ENCODE results near the gene CDH13. TPM values are rescaled to one million over a fixed set of nuclear protein-coding genes. Genes with fewer than 3 reads are reported as not detected.
A peak's percentile ranks its signal among the peaks of the same experiment; 100 is the strongest.

The CDH13 gene
- total RNA-seq, 1 experiment from 2014 or later: 36.5 TPM

DNA sequence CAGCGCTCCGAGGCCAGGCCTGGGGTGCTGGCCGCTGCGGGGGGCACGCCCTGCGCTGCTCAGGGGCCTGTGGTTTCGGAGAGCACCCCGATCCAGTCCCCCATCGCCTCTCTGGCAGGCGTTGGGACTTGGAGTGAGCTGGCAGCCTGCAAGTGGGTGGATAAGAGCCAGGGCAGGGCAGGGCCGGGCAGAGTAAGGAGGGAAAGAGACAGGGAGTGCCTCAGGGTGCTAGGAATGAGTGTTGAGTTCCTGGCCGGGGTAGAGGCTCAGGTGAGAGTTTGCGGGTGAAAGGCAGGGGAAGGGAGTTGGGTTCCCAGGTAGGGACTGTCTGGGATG lies 1.3 kb downstream of the CDH13 start:
- peak; percentile 80 for DNase-seq (ENCODE audit: low read depth)

DNA sequence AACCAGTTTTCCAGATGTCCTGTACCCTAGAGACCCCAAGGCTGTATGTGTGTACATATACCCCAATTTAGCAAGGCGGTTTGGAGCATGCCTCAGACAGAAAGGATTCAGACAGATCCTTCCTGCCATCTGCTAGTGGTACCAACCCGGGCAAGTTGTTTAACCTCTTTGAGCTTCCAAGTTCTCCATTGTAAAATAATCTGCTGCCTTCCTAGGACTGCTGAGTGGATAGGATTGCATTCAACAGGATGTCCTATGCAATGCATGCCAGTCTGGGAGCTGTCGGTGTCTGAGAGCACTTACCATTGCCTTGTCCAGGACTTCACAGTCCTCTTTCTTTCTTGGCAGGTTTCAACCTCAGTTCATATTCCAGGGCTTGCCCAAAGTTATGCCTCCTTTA lies 1.9 kb downstream of the CDH13 start:
- DNase-seq (ENCODE audit: low read depth): no peak

DNA sequence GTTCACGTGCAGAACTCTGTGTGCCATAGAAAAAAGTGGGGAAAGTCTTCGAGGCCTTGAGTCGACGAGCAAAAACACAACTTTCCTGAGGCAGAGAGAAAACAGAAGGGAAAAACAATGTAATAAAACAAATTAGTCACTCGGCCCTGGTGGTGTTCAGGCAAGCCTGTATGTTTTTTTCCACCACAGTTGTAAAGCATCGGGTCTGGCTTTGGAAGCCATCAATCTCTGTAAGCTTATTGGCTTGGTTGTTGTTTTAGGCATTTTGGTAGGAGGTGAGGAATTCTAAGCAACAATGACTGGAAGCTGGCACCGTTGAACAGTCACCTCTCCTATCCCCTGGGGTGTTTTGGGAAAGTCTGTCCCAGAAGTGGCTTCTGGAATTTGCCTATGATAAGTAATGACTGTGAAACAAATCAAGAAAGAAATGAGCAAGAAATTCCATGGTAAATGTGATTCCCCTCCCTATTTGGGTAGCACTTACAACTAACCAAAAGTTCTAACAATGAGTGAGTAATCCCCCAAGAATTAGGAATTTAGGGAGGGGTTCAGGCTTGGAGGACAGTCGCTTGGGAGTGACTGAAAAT lies 2.8 kb downstream of the CDH13 start:
- DNase-seq (ENCODE audit: low read depth): peak; percentile 89

DNA sequence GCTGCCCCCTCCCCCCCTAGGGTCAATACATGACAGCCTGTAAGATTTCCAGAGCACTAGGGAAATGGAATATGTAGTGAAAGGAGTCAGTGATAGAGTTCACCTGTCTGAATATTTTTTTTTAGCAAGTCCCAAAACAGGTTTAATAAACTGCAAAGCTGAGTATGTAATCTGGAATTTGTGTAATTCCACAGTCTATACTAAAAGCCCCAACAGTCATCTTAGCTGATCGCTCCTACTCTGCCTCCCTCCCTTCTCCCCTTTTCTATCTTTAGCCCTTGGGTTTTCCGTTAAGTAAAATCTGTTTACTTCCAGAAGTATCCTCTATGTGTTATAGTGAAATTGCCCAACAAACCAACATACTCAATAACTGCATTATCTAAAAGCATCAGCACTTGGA lies 3.5 kb downstream of the CDH13 start:
- DNase-seq (ENCODE audit: low read depth): no peak

DNA sequence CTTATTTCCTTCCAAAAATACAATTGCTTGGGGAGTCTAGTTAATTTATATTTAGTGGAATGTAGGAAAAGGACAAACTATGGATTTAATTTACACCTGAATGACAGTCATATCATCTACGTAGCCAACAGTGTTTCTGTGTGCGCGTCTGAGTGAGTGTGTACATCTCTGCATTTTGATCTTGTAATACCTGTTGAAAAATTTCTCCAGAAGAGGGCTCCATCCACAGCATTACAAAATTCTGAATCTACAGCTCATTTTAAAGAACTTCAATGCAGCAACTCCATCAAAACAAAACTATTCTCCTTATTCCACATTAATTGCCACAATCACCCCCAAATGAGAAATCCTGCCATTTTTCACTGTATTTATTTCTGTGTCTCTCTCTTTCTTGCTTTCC lies 3.9 kb downstream of the CDH13 start:
- no peak for DNase-seq (ENCODE audit: low read depth)

DNA sequence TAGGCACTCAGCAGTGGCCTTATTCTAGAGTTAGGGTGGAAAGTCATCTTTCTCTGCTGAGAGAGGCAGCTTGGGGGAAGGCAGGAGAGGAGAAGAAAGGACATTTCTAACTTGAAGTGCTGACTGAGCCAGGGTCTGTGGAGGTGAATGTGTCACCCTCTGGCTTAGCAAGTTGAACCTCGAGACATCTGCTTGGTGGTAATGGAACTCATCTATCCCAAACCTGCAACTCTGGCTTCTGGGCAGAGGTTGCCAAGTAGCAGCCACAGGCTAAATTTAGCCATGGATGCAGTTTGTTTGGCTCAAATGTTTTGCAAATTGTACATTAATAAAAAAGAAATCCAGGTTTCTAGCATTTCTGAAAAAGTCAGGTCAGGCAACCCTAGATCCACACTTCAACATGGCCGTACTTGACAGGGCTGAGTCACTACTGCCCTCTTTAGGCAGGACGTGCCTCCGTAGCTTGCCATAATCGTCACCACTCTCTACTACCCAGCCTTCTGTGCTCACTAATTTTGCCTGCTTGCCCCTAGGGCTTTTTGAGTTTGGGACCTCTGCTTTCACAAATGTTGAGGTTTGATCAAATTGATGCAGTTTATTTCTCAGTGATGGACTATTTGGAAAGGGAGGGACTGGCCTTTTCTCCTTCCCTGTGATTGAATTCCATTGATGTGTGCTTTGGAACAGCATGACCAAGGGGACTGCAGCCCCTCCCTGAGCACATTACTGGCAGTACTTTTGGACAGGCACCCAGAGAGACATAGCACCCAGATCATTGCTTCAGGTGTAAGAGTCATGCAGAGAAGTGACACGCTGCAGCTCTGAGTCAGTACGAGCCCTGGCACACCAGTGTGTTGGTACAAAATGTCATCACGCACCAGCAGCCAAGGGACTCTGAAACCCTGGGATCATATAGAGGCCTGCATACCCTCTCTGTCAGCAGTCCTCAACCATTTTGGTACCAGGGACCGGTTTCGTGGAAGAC lies 5.2 kb downstream of the CDH13 start:
- DNase-seq (ENCODE audit: low read depth): peak; percentile 64

DNA sequence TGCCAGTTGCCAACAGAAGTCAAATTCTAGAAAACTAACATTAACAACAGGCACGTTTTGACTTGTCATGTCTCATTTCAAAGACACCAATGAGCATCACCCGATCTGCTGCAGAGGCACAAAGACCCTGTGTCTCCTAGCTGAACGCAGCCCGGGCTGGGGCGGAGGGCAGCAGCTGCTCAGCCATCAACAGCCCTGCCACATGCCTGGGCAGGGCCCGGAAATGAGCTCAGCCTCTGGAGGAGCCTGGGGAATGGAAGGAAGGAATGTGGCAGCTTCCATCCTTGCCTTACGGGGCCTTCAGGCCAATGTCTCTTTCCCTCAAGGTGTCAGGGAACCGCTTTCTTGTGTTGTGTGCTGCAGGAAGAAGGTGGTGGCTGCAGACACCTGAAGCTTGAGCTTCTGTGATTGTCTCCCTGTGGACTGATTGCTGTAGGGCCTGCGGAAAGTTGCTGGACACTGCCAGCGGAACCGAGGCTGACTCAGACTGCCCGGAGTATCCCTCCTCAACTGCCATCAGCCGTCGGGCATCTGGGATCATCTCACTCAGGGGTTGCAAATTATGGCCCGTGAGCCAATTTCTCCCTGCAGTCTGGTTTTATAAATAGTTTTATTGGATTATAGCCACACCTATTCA lies 7.3 kb downstream of the CDH13 start:
- DNase-seq (ENCODE audit: low read depth): peak; percentile 81

DNA sequence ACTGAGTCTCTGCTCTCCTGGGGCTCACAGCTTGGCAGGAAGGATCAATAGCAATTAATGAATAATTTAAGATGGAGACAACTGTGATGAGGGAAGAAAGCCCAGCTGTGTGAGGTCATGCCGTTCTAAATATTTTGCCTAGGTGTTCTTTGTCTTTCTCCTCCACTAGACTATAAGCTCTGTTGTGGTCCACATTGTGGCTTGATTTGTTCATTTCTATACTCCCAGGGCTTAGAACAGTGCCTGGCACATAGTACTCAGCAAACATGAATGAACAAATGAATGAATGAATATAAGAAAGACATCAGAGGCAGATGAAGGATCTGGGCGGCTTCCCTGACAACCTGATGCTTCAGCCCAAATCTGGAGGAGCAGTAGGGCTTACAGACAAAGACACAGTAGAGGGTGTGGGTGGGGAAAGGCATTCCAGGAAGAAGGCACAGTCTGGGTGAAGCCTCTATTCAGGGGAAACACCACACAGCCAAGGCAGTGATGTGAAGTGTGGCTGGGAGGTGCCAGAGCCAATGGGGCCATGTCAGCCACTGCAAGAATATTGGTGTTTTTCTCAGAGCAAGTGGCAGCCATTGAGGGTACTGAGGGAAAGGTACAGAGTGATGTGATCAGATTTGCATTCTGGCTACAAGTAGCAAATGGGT lies 8.3 kb downstream of the CDH13 start:
- no peak for DNase-seq (ENCODE audit: low read depth)

DNA sequence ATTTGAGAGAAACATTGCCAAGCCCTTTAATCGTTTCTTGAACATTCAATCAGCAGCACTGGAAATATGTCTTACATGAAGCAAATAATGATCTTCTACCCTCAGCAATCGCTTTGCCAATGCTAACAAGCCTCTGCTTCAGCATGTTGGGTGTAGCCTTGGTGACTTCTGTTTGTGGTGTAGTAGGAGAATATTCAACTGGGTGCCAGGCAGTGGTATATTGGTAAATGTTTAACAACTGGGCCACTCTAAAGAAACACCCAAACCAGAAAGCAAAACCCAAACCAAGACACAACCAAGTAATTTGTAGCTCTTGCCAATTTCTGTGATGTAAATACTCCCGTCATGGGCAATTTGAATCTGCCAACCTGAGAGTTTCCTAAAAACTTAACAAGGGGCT lies 9.7 kb downstream of the CDH13 start:
- no peak for DNase-seq (ENCODE audit: low read depth)

DNA sequence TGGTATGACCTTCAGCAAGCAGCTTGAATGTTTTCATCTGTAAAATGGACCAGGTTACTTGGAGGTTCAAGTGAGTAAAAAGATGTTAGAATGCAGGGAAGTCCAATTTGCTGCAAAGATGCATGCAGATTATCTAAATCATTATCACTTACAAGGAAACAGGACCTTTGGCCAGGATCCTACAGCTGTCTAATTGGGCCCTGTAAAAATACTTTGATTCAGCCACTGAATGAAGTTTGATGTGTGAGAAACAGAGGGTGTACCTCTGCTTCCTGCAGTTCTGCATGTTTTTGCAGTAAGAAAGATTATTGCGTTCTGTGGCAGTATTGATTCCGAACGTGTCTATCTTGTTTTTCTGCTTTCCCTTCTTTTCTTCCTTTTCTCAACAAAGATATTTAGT lies 10.2 kb downstream of the CDH13 start:
- DNase-seq (ENCODE audit: low read depth): no peak

DNA sequence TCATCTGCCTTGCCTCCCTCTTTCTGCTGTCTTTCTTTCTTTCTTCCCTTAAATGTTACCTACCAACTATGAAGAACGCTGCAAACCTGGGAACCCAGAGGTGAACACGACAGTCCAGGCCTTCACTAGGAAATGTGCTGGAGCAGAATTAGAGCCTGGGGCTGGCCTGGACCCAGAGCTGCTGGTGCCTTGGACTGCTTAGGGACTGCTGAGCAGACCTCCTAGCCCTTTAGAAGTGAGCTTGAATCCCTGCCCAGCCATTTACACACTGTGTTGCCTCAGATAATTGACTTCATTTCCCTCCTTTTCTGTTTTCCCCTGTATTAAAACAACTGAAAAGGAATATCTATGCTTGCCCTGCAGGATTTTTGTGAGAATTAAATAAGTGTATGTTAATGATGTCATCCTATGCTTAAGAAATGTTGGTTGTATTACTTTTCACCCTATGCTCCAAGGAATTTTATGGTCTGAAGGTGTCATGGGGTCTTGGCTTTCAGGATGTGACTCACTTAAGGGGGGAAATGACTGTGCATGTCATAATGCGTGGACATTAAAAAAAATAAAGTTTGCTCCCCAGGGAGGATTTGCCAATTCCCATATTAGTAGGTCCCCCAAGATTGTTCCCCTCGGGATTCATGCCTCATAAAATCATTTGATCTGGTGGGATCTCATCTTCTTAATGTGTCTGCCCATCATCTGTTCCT lies 11.5 kb downstream of the CDH13 start:
- peak; percentile 84 for DNase-seq (ENCODE audit: low read depth)

DNA sequence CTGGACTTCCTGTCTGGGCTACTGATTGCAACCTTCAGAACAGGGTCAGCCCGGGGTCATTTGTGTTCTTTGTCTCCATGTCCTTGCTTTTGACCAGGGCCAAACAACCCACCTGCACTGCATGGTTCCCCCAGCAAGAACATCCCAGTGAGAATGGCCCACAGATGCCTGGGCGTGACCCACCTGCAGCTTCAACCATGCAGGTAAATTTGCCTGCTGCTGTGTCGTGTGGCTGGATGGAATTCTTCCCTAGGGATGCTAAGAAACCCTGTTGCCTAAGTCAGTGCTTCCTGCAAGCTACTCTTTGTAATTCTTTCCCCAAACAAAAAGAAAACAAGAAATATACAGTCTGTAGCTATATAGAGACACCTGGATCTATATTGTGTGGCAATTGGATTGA lies 12.5 kb downstream of the CDH13 start:
- DNase-seq (ENCODE audit: low read depth): no peak

DNA sequence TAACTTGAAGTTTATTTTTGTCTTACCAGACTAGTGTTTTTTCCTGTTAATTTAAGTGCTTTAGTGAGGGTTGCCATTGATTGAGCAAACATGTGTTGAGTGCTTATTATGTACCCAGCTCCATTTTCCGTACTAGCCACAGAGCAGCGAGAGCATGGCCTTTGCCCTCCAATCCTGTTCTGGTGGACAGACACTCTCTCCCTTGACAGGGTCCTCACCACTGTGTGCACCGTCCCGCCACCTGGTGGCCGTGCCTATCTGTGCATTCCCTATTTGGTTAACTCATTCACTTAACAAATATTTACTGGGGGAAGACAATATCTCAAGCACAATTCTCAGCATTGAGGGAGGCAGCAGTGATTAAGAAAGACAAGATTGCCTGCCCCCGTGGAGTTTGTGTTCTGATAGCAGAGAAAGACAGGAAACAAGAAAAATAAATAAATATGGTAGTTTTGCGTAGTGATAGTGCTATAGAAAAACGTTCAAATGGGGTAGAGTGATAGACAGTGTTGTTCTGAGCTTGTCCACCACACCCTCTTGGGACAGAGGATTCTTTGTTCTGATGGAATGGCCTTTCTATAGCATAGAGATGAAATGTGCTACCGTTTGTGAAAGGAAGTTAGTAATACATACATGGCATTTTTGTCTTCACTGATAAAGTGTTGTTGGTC lies 13.0 kb downstream of the CDH13 start:
- peak; percentile 83 for DNase-seq (ENCODE audit: low read depth)

DNA sequence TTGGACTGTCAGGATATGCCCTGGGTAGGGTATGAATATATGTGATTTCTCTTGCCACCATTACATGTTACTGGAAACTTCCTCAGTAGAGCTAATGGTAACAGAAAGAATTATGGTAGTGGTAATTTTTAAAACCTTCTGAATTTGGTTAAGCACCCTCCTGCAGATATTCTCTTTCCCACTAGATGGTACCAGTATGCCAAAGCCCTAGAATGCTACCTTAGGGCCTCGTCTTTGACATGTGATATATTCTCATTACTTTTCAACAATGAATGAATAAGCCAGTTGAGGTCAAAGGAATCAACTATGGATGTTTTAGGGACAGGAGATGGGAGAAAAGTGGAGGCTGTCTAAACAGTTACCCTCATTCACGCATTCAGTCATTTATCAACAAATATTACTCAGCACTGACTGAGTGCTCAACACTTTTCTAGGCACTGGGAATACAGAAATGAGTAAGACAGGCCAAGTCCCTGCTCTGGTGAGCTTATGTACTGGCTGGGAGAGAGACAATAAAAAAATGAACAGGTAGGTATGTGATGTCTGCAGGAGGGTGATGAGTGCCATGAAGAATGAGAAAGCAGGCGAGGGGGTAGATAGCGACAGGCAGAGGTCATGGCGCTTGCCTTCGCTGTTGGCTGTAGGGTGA lies 14.7 kb downstream of the CDH13 start:
- DNase-seq (ENCODE audit: low read depth): no peak

DNA sequence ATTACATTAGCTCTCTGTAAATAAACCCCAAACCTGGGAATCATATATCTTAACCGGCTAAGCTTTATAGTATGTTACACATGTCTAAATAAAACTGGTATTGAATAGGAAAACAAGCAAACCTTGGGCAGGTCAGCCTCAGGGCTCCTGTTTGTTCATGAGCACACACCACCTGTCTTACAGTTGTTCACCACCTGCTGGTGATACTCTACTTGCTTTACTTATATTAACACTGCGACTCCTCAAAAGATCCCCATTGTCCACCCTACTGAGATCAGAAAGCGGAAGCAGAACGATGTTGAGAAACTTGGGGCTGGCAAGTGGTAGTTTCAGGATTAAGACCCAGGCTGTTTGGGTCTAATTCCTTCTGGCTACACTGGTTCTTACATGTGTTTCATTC lies 16.4 kb downstream of the CDH13 start:
- DNase-seq (ENCODE audit: low read depth): no peak

DNA sequence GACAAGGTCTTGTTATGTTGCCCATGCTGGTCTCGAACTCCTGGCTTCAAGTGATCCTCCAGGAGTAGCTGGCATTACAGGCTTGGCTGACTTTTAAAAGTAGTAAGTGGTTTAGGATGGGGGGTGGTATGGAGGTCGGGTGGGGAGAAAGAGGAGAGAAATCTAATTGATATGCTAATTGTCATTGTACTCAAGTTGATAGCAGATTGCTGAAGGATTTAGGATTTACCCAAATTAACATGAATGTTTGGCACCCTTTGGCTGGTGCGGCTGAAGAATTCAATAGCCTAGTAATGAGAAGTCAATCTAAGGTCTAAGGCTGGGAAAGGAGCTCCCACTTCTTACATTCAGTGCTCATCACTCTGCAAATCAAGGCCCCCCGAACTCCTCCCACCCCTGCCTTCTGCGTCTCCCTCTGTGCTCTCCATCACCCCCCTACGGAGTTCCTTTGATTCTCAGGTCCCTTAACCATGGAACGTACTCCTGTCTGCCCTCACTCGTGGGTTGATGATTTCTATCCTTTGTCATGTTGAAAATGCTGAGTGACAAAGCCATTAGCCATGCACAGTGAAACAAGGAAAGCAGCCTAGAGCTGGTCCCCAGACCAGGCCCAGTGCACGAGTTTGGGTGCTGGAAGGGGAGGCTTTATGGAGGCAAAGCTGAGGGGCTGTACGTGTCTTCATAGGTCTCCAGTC lies 17.3 kb downstream of the CDH13 start:
- no peak for DNase-seq (ENCODE audit: low read depth)

DNA sequence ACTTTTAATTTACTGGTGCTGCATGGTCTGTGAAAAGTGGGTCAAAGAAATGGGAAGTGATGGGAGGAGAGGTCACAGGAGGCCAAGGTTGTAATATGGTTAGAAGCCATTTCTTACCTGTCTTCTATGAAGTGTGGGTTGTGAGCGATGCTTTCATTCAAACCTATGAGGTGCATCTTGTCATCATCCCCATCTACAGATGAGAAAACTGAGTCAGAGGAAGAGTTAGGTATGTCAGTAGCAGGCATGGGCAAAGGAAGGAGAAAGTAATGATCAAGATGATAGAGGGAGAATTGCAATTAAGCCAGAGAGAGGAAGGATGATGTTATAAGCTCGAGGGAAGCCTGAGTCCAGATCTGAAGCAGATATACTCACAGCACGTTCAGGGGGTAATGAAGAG lies 19.7 kb downstream of the CDH13 start:
- DNase-seq (ENCODE audit: low read depth): no peak

DNA sequence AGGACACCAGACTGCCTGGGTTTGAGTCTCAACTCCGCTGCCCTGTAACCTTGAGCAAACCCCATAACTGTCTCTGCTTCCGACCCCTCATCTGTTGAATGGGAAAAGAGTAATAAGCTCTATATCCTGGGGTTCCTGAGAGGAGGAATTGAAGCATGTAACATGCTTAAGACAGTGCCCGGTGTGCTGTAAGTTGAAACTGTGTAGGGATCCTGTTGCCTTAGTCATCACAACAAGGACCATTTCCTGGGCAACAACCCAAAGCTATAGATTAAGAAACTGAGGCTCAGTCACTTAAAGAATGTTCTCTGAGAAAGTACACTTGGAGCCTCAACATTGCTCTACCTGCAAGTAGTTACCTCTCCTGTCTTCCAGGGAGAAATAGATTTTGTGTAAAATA lies 23.0 kb downstream of the CDH13 start:
- no peak for DNase-seq (ENCODE audit: low read depth)

DNA sequence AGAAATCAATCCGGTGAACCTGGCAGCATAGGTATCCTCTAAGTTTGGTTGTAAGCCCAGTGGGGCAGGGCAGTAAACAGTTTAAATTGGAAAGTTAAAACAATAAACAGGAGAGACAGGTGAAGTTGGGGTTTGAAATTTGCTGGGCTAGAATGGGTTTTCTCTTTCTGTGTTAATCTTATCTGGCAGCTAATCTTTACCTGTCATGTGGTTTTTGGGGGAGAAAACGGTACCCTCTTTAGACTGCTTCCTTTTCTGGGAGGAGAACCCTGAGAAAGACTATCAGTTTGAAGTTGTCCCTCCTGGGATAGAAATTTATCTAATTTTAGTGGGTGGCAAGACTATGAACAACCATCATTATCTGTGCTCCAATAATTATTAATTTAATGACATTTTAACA lies 24.0 kb downstream of the CDH13 start:
- DNase-seq (ENCODE audit: low read depth): no peak
